HepG2 (cell line): Measurements from ENCODE around the gene NUDT22. TPM values are rescaled to one million over a fixed set of nuclear protein-coding genes. Genes with fewer than 3 reads are reported as not detected.

Source experiments
- ATAC-seq: fragments of 200-7000 bp; cut with Tn5 transposase; 3 replicates; pipeline ENCODE4 v1.9.1; 2020; ENCODE audit warnings: mild to moderate bottlenecking, moderate library complexity
- BruUV-seq: library from RNA; stranded (reverse); fragments of 400-500 nt; replicated peaks from 2 replicates; lab custom pipeline; 2021; lab: Mats Ljungman, UMichigan
- CTCF ChIA-PET: fragments of 300-600 bp; formaldehyde crosslinking; extraction: SDS; loops from one replicate; lab custom pipeline; 2021; ENCODE audit warnings: low total read pairs, inconsistent platforms, low intra/inter-chr PET ratio; lab: Yijun Ruan, JAX
- POLR2A ChIA-PET: fragments of 350-600 bp; sonication (Branson Sonifier 250); formaldehyde crosslinking; loops from one replicate; lab custom pipeline; 2020; ENCODE audit warnings: antibody characterized with exemption, inconsistent platforms; lab: Yijun Ruan, JAX
- DNase-seq: peaks from one replicate; pipeline ENCODE4 v3.0.0-alpha.2; 2015; ENCODE audit warnings: low spot score
- FAIRE-seq: peaks from 3 replicates; lab custom pipeline; 2011; peaks lifted over from hg19 to GRCh38; lab: Jason Lieb, UNC
- H2AFZ ChIP-seq: one replicate; pipeline ENCODE4 v1.6.1; 2011; ENCODE audit warnings: low read length, inconsistent platforms
- H3K27ac ChIP-seq: fragments of 300-600 bp; 3 replicates; pipeline ENCODE4 v1.8.0; 2011; ENCODE audit warnings: mixed run types, mild to moderate bottlenecking, mixed read lengths, low read length, inconsistent platforms; ENCODE audit not compliant: insufficient read depth; ENCODE audit errors: extremely low read length
- H3K27me3 ChIP-seq, 2 experiments: fragments of 200-600 bp in 1 of 2; 2 replicates in 1 of 2; 3 replicates in 1 of 2; pipeline versions ENCODE4 v1.6.0 to v1.8.0; 2011; ENCODE audit warnings: low read length in 2 of 2, mild to moderate bottlenecking in 2 of 2, moderate library complexity in 2 of 2, inconsistent platforms in 1 of 2; ENCODE audit not compliant: insufficient read depth in 2 of 2, control insufficient read depth in 1 of 2
- H3K36me3 ChIP-seq, 2 experiments: fragments of 200-600 bp in 1 of 2; replicated peaks in 1 of 2; 2 replicates in 1 of 2; 3 replicates in 1 of 2; pipeline versions ENCODE4 v1.5.1 to v1.8.0; 2011; ENCODE audit warnings: low read length in 2 of 2, inconsistent platforms in 1 of 2; ENCODE audit not compliant: insufficient read depth in 2 of 2, control insufficient read depth in 1 of 2
- H3K4me1 ChIP-seq: 2 replicates; pipeline ENCODE4 v1.5.1; 2012; ENCODE audit warnings: low read length, inconsistent platforms; ENCODE audit not compliant: insufficient read depth
- H3K4me2 ChIP-seq: 2 replicates; pipeline ENCODE4 v1.6.0; 2011; ENCODE audit warnings: low read depth, low read length, inconsistent platforms
- H3K4me3 ChIP-seq, 3 experiments: fragments of 200-600 bp in 1 of 3; sonication (generic), shearing (Covaris generic) in 1 of 3; replicated peaks in 1 of 3; 2 replicates each; pipeline ENCODE4 v1.5.1; 2011 to 2016; ENCODE audit warnings: low read length in 3 of 3, inconsistent platforms in 2 of 3, low read depth in 2 of 3, mild to moderate bottlenecking in 2 of 3, control low read depth in 1 of 3, mixed read lengths in 1 of 3; ENCODE audit not compliant: insufficient read depth in 1 of 3
- H3K79me2 ChIP-seq: one replicate; pipeline ENCODE4 v1.6.1; 2011; ENCODE audit warnings: low read length, inconsistent platforms; ENCODE audit not compliant: insufficient read depth
- H3K9ac ChIP-seq: 2 replicates; pipeline ENCODE4 v1.6.0; 2011; ENCODE audit warnings: mild to moderate bottlenecking, low read depth, low read length, inconsistent platforms; ENCODE audit not compliant: insufficient read depth
- H3K9me3 ChIP-seq: 2 replicates; pipeline ENCODE4 v1.5.1; 2012; ENCODE audit warnings: mild to moderate bottlenecking, low read length
- H4K20me1 ChIP-seq: 2 replicates; pipeline ENCODE4 v1.6.0; 2011; ENCODE audit warnings: inconsistent platforms, mild to moderate bottlenecking, low read length, moderate library complexity; ENCODE audit not compliant: insufficient read depth
- HOXA5 ChIP-seq: sonication (generic); formaldehyde crosslinking; IDR thresholded peaks from 2 replicates; pipeline ENCODE4 v1.4.0; 2020; ENCODE audit warnings: missing genetic modification reagents
- IRF2 ChIP-seq: IDR thresholded peaks from 2 replicates; pipeline ENCODE4 v1.6.1; 2018; ENCODE audit warnings: missing genetic modification reagents, missing compliant biosample characterization
- KAT7 ChIP-seq: IDR thresholded peaks from 2 replicates; pipeline ENCODE4 v1.6.1; 2018; ENCODE audit warnings: borderline replicate concordance, missing compliant biosample characterization
- KLF6 ChIP-seq: IDR thresholded peaks from 2 replicates; pipeline ENCODE4 v1.8.0; 2016; ENCODE audit warnings: missing biosample characterization, missing genetic modification reagents
- NFYC ChIP-seq: IDR thresholded peaks from 2 replicates; pipeline ENCODE4 v1.6.1; 2016; ENCODE audit warnings: missing genetic modification reagents, missing compliant biosample characterization
- YEATS2 ChIP-seq: sonication (generic); formaldehyde crosslinking; IDR thresholded peaks from 2 replicates; pipeline ENCODE4 v1.4.0; 2020; ENCODE audit warnings: missing genetic modification reagents, borderline replicate concordance
- ZNF547 ChIP-seq: sonication (generic); formaldehyde crosslinking; IDR thresholded peaks from 2 replicates; pipeline ENCODE4 v1.5.1; 2020; ENCODE audit warnings: mild to moderate bottlenecking, missing genetic modification reagents
- ZNF563 ChIP-seq: sonication (generic); formaldehyde crosslinking; IDR thresholded peaks from 2 replicates; pipeline ENCODE4 v1.8.0; 2022; ENCODE audit warnings: mild to moderate bottlenecking, moderate library complexity, missing genetic modification reagents
- WGBS: methylation state at CpG from one replicate; pipeline ENCODE4 v1.1.6; 2017; ENCODE audit warnings: low lambda C conversion rate; 5-methylcytosine and 5-hydroxymethylcytosine counted together
- in situ Hi-C: cut with HindIII; loops from 2 replicates; pipeline ENCODE4 v1.10.0; 2017; ENCODE audit warnings: low pct_unique_long_range_greater_than_20kb; ENCODE audit not compliant: extremely low pct_ligation_motif_present
- intact Hi-C: fragments of 100-400 bp; cut with micrococcal nuclease; formaldehyde crosslinking; loops from one replicate; pipeline ENCODE4 v1.10.0; 2022; ENCODE audit not compliant: unreplicated experiment
- polyA plus RNA-seq, 8 experiments: library from polyadenylated mRNA; depleted of rRNA in 3 of 8; stranded (reverse) in 7 of 8; unstranded in 1 of 8; fragments of >200 nt; fragmentation: Illumina TruSeq in 4 of 8; extraction: Trizol in 4 of 8; gene quantifications; 2 replicates each; pipeline versions ENCODE4 v1.2.1 to v1.2.3, GENCODE V29; 2011 to 2016; ENCODE audit warnings: low read depth in 4 of 8, missing spikeins in 1 of 8, mixed read lengths in 1 of 8; ENCODE audit not compliant: insufficient read depth in 1 of 8
- total RNA-seq, 5 experiments: library from RNA; depleted of rRNA; stranded (reverse); fragments of >200 nt; fragmentation: Illumina TruSeq; extraction: Trizol; gene quantifications; 2 replicates each; pipeline ENCODE4 v1.2.3, GENCODE V29; 2016; ENCODE audit warnings: low read depth in 1 of 5
- TF ChIP-seq, protein P1 (sequence below): sonication (generic); formaldehyde crosslinking; IDR thresholded peaks from 2 replicates; pipeline ENCODE4 v1.9.0; 2021; ENCODE audit warnings: missing genetic modification reagents, mild to moderate bottlenecking, borderline replicate concordance
- TF ChIP-seq, protein P2 (sequence below): sonication (generic); formaldehyde crosslinking; IDR thresholded peaks from 2 replicates; pipeline ENCODE4 v1.4.0; 2020; ENCODE audit warnings: missing genetic modification reagents
- TF ChIP-seq, protein P3 (sequence below): sonication (generic); formaldehyde crosslinking; IDR thresholded peaks from 2 replicates; pipeline ENCODE4 v1.5.0; 2020; ENCODE audit warnings: mild to moderate bottlenecking, missing genetic modification reagents, borderline replicate concordance
- TF ChIP-seq, protein P4 (sequence below): sonication (generic); formaldehyde crosslinking; IDR thresholded peaks from 2 replicates; pipeline ENCODE4 v1.8.0; 2023; ENCODE audit warnings: mild to moderate bottlenecking, missing genetic modification reagents

Gene NUDT22
- total and polyA plus RNA-seq, 2 of the 13 experiments (the other 11 are each of a cell fraction or from before 2014, with no cell fraction given), result 33.5 to 39.8 TPM

DNA sequence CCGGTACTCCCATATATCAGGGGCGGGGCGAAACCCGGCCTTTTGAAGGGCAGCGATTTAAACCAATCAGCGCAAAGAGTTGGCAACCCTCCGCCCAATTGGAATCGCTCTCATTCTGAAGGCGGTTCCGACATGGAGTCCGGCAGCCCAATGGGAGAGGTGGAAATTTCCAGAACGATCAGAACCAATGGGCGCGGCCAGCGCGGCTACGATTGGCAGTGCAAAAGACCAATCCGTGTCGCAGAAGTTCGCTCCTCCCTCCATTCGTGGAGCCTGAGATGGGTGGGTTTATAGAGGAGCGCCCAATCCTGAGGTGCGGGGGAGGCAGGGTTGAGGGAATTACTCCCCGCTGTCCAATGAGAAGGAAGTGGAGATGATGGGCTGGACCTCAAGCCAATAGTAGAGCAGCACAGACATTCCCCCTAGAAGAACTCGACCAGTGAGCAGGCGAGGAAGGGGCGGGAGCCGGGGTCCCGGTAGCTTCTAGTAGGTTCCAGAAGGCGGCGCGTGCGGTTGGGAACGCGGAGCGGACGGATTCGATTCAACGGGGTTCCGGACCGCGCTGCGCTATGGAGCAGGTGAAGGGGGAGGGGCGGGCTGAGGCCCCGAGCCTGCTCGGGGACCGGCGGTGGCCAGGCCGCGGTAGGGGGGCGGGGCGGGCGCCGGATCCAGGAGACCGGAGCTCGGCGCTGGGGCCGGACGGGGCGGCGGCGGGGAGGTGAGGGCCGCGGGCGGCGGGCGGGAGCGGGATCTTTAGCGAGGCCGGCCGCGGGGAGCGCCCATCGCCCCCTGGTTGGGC is 40.2 kb upstream of the NUDT22 start, which contains the start of gene STIP1 (continued):
- TF ChIP-seq, protein P1, sequence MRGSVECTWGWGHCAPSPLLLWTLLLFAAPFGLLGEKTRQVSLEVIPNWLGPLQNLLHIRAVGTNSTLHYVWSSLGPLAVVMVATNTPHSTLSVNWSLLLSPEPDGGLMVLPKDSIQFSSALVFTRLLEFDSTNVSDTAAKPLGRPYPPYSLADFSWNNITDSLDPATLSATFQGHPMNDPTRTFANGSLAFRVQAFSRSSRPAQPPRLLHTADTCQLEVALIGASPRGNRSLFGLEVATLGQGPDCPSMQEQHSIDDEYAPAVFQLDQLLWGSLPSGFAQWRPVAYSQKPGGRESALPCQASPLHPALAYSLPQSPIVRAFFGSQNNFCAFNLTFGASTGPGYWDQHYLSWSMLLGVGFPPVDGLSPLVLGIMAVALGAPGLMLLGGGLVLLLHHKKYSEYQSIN (CRISPR knock-in tag), result no peak
- TF ChIP-seq, protein P2, sequence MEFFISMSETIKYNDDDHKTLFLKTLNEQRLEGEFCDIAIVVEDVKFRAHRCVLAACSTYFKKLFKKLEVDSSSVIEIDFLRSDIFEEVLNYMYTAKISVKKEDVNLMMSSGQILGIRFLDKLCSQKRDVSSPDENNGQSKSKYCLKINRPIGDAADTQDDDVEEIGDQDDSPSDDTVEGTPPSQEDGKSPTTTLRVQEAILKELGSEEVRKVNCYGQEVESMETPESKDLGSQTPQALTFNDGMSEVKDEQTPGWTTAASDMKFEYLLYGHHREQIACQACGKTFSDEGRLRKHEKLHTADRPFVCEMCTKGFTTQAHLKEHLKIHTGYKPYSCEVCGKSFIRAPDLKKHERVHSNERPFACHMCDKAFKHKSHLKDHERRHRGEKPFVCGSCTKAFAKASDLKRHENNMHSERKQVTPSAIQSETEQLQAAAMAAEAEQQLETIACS (CRISPR knock-in tag), result 0 out of 2 replicates have a peak, but pooled peaks have one; percentile 10
- TF ChIP-seq HOXA5 (peak; percentile 31), KLF6 (CRISPR knock-in tag) (0 out of 2 replicates have a peak, but pooled peaks have one; percentile 10), IRF2 (peak; percentile 59; the same call in 1 of the 2 replicates), ZNF547 (CRISPR knock-in tag) (peak; percentile 16), NFYC (CRISPR knock-in tag) (peak; percentile 97)

DNA sequence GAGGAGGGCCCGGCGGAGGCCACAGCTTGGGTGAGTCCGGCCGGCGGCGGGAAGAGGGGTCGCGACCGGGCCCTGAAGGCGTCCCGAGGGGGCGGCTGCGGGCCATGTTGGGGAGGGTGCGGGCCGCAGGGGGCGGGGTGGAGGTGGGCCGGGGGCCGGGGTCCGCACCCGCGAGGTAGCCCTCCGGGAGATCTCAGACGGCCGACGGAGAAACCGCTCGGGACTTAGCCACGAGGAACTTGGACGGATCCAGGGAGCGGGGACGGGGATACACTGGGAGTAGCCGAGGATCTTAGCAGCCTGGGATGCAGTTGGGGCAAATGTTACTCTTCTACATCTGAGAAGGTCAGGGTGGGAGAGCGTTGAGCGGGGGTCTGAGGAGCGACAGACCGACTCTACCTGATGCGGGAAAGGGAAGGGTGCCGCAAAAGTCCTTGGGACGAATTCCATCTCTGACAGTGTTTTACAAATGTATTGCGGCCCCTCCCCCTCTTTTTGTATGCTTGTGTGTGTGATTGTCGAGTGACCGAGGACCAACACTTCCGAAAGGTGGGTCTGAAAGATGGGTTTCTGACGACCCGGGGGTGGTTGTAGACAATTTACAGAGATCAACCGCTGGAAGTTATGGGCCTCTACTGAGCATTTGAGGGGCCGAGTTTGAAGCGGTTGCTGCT is 39.4 kb upstream of the NUDT22 start:
- Histone ChIP-seq H2AFZ (no peak overlapping the region), H3K9me3 (no peaks in the 10 kb centered on the region), H3K9ac (no peak overlapping the region), H3K27ac (no peak overlapping the region), H3K4me1 (peaks cover 48% of the 10 kb centered on the region), H3K36me3 (peaks cover 3% of the 10 kb centered on the region in 2 experiments; a peak in 2 of 5 replicates), H3K4me2 (no peak overlapping the region), H3K79me2 (peaks cover 11% of the 10 kb centered on the region), H4K20me1 (peaks cover 19% of the 10 kb centered on the region), H3K4me3 (no peak overlapping the region), H3K27me3 (no peaks in the 10 kb centered on the region)
- FAIRE-seq (no peak), ATAC-seq (no peak), DNase-seq (no peak)
- BruUV-seq, result no TSS peak
- ChIA-PET POLR2A (interaction anchor here (0.6 to 2.7 kb wide), 22 partner anchors 9 to 694 kb away, joined by 3 to 31 read pairs (median 6); partner anchors contain the start of genes BAD, ESRRA, FERMT3 and MACROD1), CTCF (no interaction called here)
- in situ Hi-C loops (no loop called here), intact Hi-C loops (loop anchor here (5.0 to 10.0 kb wide), 2 partner anchors 56 to 118 kb away; partner anchors contain the start of genes CATSPERZ, ESRRA and FKBP2)
- 0% methylated on average over 23 of the region's 48 CpGs for WGBS
- TF ChIP-seq HOXA5 (0 out of 2 replicates have a peak, but pooled peaks have one; percentile 26), YEATS2 (CRISPR knock-in tag) (no peak), KAT7 (CRISPR knock-in tag) (0 out of 2 replicates have a peak, but pooled peaks have one; percentile 8), ZNF563 (CRISPR knock-in tag) (peak; percentile 53; the same call in 1 of the 2 replicates)
- TF ChIP-seq, protein P3, sequence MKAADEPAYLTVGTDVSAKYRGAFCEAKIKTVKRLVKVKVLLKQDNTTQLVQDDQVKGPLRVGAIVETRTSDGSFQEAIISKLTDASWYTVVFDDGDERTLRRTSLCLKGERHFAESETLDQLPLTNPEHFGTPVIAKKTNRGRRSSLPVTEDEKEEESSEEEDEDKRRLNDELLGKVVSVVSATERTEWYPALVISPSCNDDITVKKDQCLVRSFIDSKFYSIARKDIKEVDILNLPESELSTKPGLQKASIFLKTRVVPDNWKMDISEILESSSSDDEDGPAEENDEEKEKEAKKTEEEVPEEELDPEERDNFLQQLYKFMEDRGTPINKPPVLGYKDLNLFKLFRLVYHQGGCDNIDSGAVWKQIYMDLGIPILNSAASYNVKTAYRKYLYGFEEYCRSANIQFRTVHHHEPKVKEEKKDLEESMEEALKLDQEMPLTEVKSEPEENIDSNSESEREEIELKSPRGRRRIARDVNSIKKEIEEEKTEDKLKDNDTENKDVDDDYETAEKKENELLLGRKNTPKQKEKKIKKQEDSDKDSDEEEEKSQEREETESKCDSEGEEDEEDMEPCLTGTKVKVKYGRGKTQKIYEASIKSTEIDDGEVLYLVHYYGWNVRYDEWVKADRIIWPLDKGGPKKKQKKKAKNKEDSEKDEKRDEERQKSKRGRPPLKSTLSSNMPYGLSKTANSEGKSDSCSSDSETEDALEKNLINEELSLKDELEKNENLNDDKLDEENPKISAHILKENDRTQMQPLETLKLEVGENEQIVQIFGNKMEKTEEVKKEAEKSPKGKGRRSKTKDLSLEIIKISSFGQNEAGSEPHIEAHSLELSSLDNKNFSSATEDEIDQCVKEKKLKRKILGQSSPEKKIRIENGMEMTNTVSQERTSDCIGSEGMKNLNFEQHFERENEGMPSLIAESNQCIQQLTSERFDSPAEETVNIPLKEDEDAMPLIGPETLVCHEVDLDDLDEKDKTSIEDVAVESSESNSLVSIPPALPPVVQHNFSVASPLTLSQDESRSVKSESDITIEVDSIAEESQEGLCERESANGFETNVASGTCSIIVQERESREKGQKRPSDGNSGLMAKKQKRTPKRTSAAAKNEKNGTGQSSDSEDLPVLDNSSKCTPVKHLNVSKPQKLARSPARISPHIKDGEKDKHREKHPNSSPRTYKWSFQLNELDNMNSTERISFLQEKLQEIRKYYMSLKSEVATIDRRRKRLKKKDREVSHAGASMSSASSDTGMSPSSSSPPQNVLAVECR (CRISPR knock-in tag), result no peak
- TF ChIP-seq, protein P4, sequence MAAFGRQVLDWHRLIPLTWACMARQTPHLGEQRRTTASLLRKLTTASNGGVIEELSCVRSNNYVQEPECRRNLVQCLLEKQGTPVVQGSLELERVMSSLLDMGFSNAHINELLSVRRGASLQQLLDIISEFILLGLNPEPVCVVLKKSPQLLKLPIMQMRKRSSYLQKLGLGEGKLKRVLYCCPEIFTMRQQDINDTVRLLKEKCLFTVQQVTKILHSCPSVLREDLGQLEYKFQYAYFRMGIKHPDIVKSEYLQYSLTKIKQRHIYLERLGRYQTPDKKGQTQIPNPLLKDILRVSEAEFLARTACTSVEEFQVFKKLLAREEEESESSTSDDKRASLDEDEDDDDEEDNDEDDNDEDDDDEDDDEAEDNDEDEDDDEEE (CRISPR knock-in tag), result 0 out of 2 replicates have a peak, but pooled peaks have one; percentile 17
